Muscle of leg (tissue), 11 donors: ENCODE measurements around the gene ELOB. TPM values are rescaled to one million over a fixed set of nuclear protein-coding genes. Genes with fewer than 3 reads are reported as not detected.

Experiments
- DNase-seq: peaks from one replicate; pipeline ENCODE4 v3.0.0; 2013
- H3K27ac ChIP-seq: one replicate; pipeline ENCODE4 v1.5.1; 2013; ENCODE audit warnings: mild to moderate bottlenecking, low read length, control low read depth
- H3K27me3 ChIP-seq: one replicate; pipeline ENCODE4 v1.6.1; 2013; ENCODE audit warnings: low read length; ENCODE audit not compliant: control insufficient read depth, insufficient read depth
- H3K36me3 ChIP-seq: one replicate; pipeline ENCODE4 v1.6.1; 2013; ENCODE audit warnings: low read length; ENCODE audit not compliant: control insufficient read depth, insufficient read depth
- H3K4me1 ChIP-seq: one replicate; pipeline ENCODE4 v1.6.1; 2013; ENCODE audit warnings: low read length; ENCODE audit not compliant: control insufficient read depth, insufficient read depth
- H3K4me3 ChIP-seq: one replicate; pipeline ENCODE4 v1.5.1; 2013; ENCODE audit warnings: low read length, control low read depth
- H3K9me3 ChIP-seq: replicated peaks from 2 replicates; pipeline ENCODE4 v1.6.1; 2013; ENCODE audit warnings: low read depth, low read length; ENCODE audit not compliant: control insufficient read depth
- WGBS: methylation state at CpG from one replicate; pipeline ENCODE4 v1.1.5; 2013; ENCODE audit warnings: missing lambda C conversion rate; ENCODE audit not compliant: insufficient coverage; 5-methylcytosine and 5-hydroxymethylcytosine counted together
- polyA plus RNA-seq, 8 donors: library from polyadenylated mRNA; unstranded; fragments of 120-200 nt; gene quantifications; one replicate each; pipeline versions ENCODE4 v1.2.1 to v1.2.3, GENCODE V29; 2013; ENCODE audit warnings: inconsistent platforms in 1 of 8, low replicate concordance in 1 of 8; ENCODE audit not compliant: insufficient read length in 8 of 8, insufficient read depth in 1 of 8
- total RNA-seq: library from RNA; stranded (reverse); fragments of 120-200 nt; gene quantifications from one replicate; pipeline ENCODE4 v1.2.4, GENCODE V29; 2013

ELOB gene
- total and polyA plus RNA-seq, 9 donors = 162 to 228 (median 193) TPM

- WGBS = 43% methylated on average over 7 of the region's 11 CpGs
- Histone ChIP-seq H3K9me3 (no peaks in the 10 kb centered on the region), H3K4me3 (peak overlapping the region; percentile 85), H3K27ac (no peak overlapping the region), H3K36me3 (peaks cover 44% of the 10 kb centered on the region), H3K4me1 (peaks cover 39% of the 10 kb centered on the region), H3K27me3 (no peaks in the 10 kb centered on the region)
- no peak for DNase-seq
Observed at GRCh38 chr16:2775765-2776499, 1.1 kb downstream of the ELOB start.

GRCh38 chr16:2775131-2775716, 1.9 kb downstream of the ELOB start:
- 64% methylated on average over 5 of the region's 7 CpGs for WGBS
- no peak overlapping the region for H3K4me3 ChIP-seq
- H3K36me3 ChIP-seq = peaks cover 52% of the 10 kb centered on the region
- H3K9me3 ChIP-seq = no peaks in the 10 kb centered on the region
- no peak for DNase-seq
- peaks cover 39% of the 10 kb centered on the region for H3K4me1 ChIP-seq
- H3K27ac ChIP-seq = no peak overlapping the region
- H3K27me3 ChIP-seq = no peaks in the 10 kb centered on the region

GRCh38 chr16:2774161-2774891, 2.8 kb downstream of the ELOB start:
- no peak overlapping the region for H3K4me3 ChIP-seq
- whole genome bisulfite sequencing = 76% methylated on average over 3 of the region's 7 CpGs
- no peak overlapping the region for H3K27ac ChIP-seq
- no peaks in the 10 kb centered on the region for H3K27me3 ChIP-seq
- no peak for DNase-seq
- peaks cover 61% of the 10 kb centered on the region for H3K36me3 ChIP-seq
- H3K4me1 ChIP-seq = peaks cover 40% of the 10 kb centered on the region
- H3K9me3 ChIP-seq = no peaks in the 10 kb centered on the region

GRCh38 chr16:2773188-2773968, 3.7 kb downstream of the ELOB start:
- Histone ChIP-seq H3K27me3 (no peaks in the 10 kb centered on the region), H3K27ac (no peak overlapping the region), H3K36me3 (peaks cover 70% of the 10 kb centered on the region), H3K4me3 (no peak overlapping the region), H3K9me3 (no peaks in the 10 kb centered on the region), H3K4me1 (peaks cover 36% of the 10 kb centered on the region)
- WGBS = 62% methylated on average over 2 of the region's 12 CpGs
- DNase-seq = no peak

- H3K9me3 ChIP-seq = no peaks in the 10 kb centered on the region
- no peak overlapping the region for H3K27ac ChIP-seq
- no peak for DNase-seq
- peaks cover 38% of the 10 kb centered on the region for H3K4me1 ChIP-seq
- H3K4me3 ChIP-seq = no peak overlapping the region
- no peaks in the 10 kb centered on the region for H3K27me3 ChIP-seq
- peaks cover 86% of the 10 kb centered on the region for H3K36me3 ChIP-seq
- 53% methylated on average over 17 of the region's 18 CpGs for WGBS
Observed at GRCh38 chr16:2771496-2772402, 5.3 kb downstream of the ELOB start.

GRCh38 chr16:2770057-2770951, 6.8 kb downstream of the ELOB start:
- 75% methylated on average over 24 of the region's 32 CpGs for WGBS
- Histone ChIP-seq H3K4me3 (no peak overlapping the region), H3K27me3 (no peaks in the 10 kb centered on the region), H3K36me3 (peaks cover 96% of the 10 kb centered on the region), H3K27ac (no peak overlapping the region), H3K9me3 (peaks cover 4% of the 10 kb centered on the region), H3K4me1 (peaks cover 26% of the 10 kb centered on the region)
- no peak for DNase-seq

- WGBS = 64% methylated on average over 14 of the region's 14 CpGs
- no peak overlapping the region for H3K4me3 ChIP-seq
- H3K36me3 ChIP-seq = peaks cover 96% of the 10 kb centered on the region
- peaks cover 26% of the 10 kb centered on the region for H3K4me1 ChIP-seq
- H3K27ac ChIP-seq = no peak overlapping the region
- H3K27me3 ChIP-seq = no peaks in the 10 kb centered on the region
- peaks cover 7% of the 10 kb centered on the region for H3K9me3 ChIP-seq
- DNase-seq = no peak
Observed at GRCh38 chr16:2769675-2770056, 7.4 kb downstream of the ELOB start.

GRCh38 chr16:2769100-2769529, 8.0 kb downstream of the ELOB start:
- whole genome bisulfite sequencing = 78% methylated on average over 5 of the region's 11 CpGs
- Histone ChIP-seq H3K4me1 (peaks cover 23% of the 10 kb centered on the region), H3K36me3 (peaks cover 96% of the 10 kb centered on the region), H3K4me3 (no peak overlapping the region), H3K9me3 (peaks cover 7% of the 10 kb centered on the region), H3K27ac (no peak overlapping the region), H3K27me3 (no peaks in the 10 kb centered on the region)
- no peak for DNase-seq
